Astrocyte (in vitro differentiated cells and primary cell): ENCODE results near the gene DCTN4. TPM values are rescaled to one million over a fixed set of nuclear protein-coding genes. Genes with fewer than 3 reads are reported as not detected.

ENCODE experiments used
- DNase-seq: peaks from one replicate; pipeline ENCODE4 v3.0.0-alpha.2; 2010; ENCODE audit warnings: low read depth
- FAIRE-seq: peaks from 2 replicates; lab custom pipeline; 2011; peaks lifted over from hg19 to GRCh38; lab: Jason Lieb, UNC
- H2AFZ ChIP-seq: 2 replicates; pipeline ENCODE4 v1.6.0; 2012; ENCODE audit warnings: low read depth, low read length, inconsistent platforms
- H3K27ac ChIP-seq: 2 replicates; pipeline ENCODE4 v1.5.1; 2011; ENCODE audit warnings: low read depth, low read length, inconsistent platforms
- H3K27me3 ChIP-seq: 2 replicates; pipeline ENCODE4 v1.6.0; 2011; ENCODE audit warnings: low read length, inconsistent platforms; ENCODE audit not compliant: insufficient read depth
- H3K36me3 ChIP-seq: 2 replicates; pipeline ENCODE4 v1.5.1; 2011; ENCODE audit warnings: low read length, inconsistent platforms; ENCODE audit not compliant: insufficient read depth
- H3K4me1 ChIP-seq: 2 replicates; pipeline ENCODE4 v1.5.1; 2011; ENCODE audit warnings: low read length, inconsistent platforms; ENCODE audit not compliant: insufficient read depth
- H3K4me2 ChIP-seq: 2 replicates; pipeline ENCODE4 v1.6.0; 2012; ENCODE audit warnings: low read length, inconsistent platforms
- H3K4me3 ChIP-seq: 2 replicates; pipeline ENCODE4 v1.5.1; 2011; ENCODE audit warnings: low read depth, mild to moderate bottlenecking, low read length, inconsistent platforms; ENCODE audit not compliant: insufficient read depth
- H3K79me2 ChIP-seq: 2 replicates; pipeline ENCODE4 v1.6.0; 2012; ENCODE audit warnings: mild to moderate bottlenecking, low read length, inconsistent platforms; ENCODE audit not compliant: insufficient read depth
- H3K9ac ChIP-seq: 2 replicates; pipeline ENCODE4 v1.6.0; 2012; ENCODE audit warnings: mild to moderate bottlenecking, low read length, inconsistent platforms
- H3K9me3 ChIP-seq: 2 replicates; pipeline ENCODE4 v1.5.1; 2012; ENCODE audit warnings: low read depth, mild to moderate bottlenecking, low read length, inconsistent platforms; ENCODE audit not compliant: insufficient read depth
- H4K20me1 ChIP-seq: 2 replicates; pipeline ENCODE4 v1.6.0; 2012; ENCODE audit warnings: low read length, inconsistent platforms; ENCODE audit not compliant: insufficient read depth
- H3K27ac Mint-ChIP-seq: one replicate; pipeline ENCODE4 v1.8.0; 2021; ENCODE audit warnings: mild to moderate bottlenecking, mixed read lengths; ENCODE audit not compliant: unreplicated experiment
- H3K27me3 Mint-ChIP-seq: one replicate; pipeline ENCODE4 v1.8.0; 2021; ENCODE audit warnings: low read depth, mixed read lengths; ENCODE audit not compliant: unreplicated experiment
- H3K36me3 Mint-ChIP-seq: one replicate; pipeline ENCODE4 v1.8.0; 2021; ENCODE audit warnings: low read depth, mixed read lengths; ENCODE audit not compliant: unreplicated experiment
- H3K4me1 Mint-ChIP-seq: one replicate; pipeline ENCODE4 v1.8.0; 2021; ENCODE audit warnings: low read depth, mixed read lengths; ENCODE audit not compliant: unreplicated experiment
- H3K4me3 Mint-ChIP-seq: one replicate; pipeline ENCODE4 v1.8.0; 2021; ENCODE audit warnings: mild to moderate bottlenecking, moderate library complexity, mixed read lengths; ENCODE audit not compliant: unreplicated experiment
- H3K9me3 Mint-ChIP-seq: one replicate; pipeline ENCODE4 v1.8.0; 2021; ENCODE audit warnings: mild to moderate bottlenecking, mixed read lengths; ENCODE audit not compliant: unreplicated experiment
- CTCF ChIP-seq: IDR thresholded peaks from 2 replicates; pipeline ENCODE4 v1.5.1; 2011; ENCODE audit warnings: low read depth, mild to moderate bottlenecking, inconsistent platforms, low read length, moderate library complexity; ENCODE audit not compliant: insufficient read depth
- EZH2 ChIP-seq: IDR thresholded peaks from 2 replicates; pipeline ENCODE4 v1.6.1; 2012; ENCODE audit warnings: mild to moderate bottlenecking, low read length, inconsistent platforms; ENCODE audit not compliant: insufficient read depth
- total RNA-seq: library from RNA; stranded (reverse); gene quantifications from 2 replicates; pipeline ENCODE4 v1.2.1, GENCODE V29; 2021

DCTN4 gene
- total RNA-seq, 1 donor from 2014 or later = 57.0 TPM

- Histone ChIP-seq H3K4me3 (no peak overlapping the region), H3K4me2 (no peak overlapping the region), H3K27me3 (peaks cover 14% of the 10 kb centered on the region), H3K79me2 (peaks cover under 1% of the 10 kb centered on the region), H3K27ac (no peak overlapping the region), H3K4me1 (peaks cover 15% of the 10 kb centered on the region), H2AFZ (no peak overlapping the region), H3K9me3 (no peaks in the 10 kb centered on the region), H3K36me3 (no peaks in the 10 kb centered on the region), H3K9ac (no peak overlapping the region), H4K20me1 (peaks cover 14% of the 10 kb centered on the region)
- no peak for DNase-seq
- Mint-ChIP-seq H3K4me1 (peaks cover 14% of the 10 kb centered on the region), H3K36me3 (peaks cover 4% of the 10 kb centered on the region), H3K27me3 (peaks cover 26% of the 10 kb centered on the region), H3K9me3 (peaks cover 3% of the 10 kb centered on the region), H3K27ac (no peak overlapping the region), H3K4me3 (no peak overlapping the region)
- no peak for FAIRE-seq
- TF ChIP-seq CTCF (no peak), EZH2 (no peak)
Observed at GRCh38 chr5:150659360-150660107, 99.3 kb downstream of the DCTN4 start.

- Mint-ChIP-seq H3K27me3 (peaks cover 23% of the 10 kb centered on the region), H3K9me3 (peaks cover 3% of the 10 kb centered on the region), H3K27ac (peak overlapping the region; percentile 83), H3K4me3 (peak overlapping the region; percentile 28), H3K36me3 (peaks cover 7% of the 10 kb centered on the region), H3K4me1 (peaks cover 14% of the 10 kb centered on the region)
- Histone ChIP-seq H2AFZ (no peak overlapping the region), H3K27me3 (peaks cover 14% of the 10 kb centered on the region), H3K9ac (no peak overlapping the region), H3K27ac (no peak overlapping the region), H3K9me3 (no peaks in the 10 kb centered on the region), H3K79me2 (peaks cover 4% of the 10 kb centered on the region), H3K36me3 (no peaks in the 10 kb centered on the region), H3K4me2 (no peak overlapping the region), H4K20me1 (peaks cover 22% of the 10 kb centered on the region), H3K4me1 (peaks cover 16% of the 10 kb centered on the region), H3K4me3 (no peak overlapping the region)
- TF ChIP-seq EZH2 = no peak
- TF ChIP-seq CTCF = no peak
- no peak for FAIRE-seq
- DNase-seq = no peak
Observed at GRCh38 chr5:150658699-150659265, 100.0 kb downstream of the DCTN4 start.

Other genes starting within 250 kb of the DCTN4 start
- gene SYNPO, start 118.4 kb downstream of the DCTN4 start, total RNA-seq = 40.2 and 68.9 TPM in 2 replicates
- gene MYOZ3, start 97.8 kb downstream of the DCTN4 start, total RNA-seq = 5.5 and 9.4 TPM in 2 replicates
- gene RBM22, start 58.0 kb downstream of the DCTN4 start, total RNA-seq = 42.0 and 47.4 TPM in 2 replicates
- 16.7 and 19.8 TPM in 2 replicates for gene SMIM3, start 19.7 kb upstream of the DCTN4 start, total RNA-seq
- not detected in 2 replicates for gene IRGM, start 87.5 kb upstream of the DCTN4 start, total RNA-seq
- 7.7 and 9.2 TPM in 2 replicates for gene ZNF300, start 146.0 kb upstream of the DCTN4 start, total RNA-seq